NCI-H1436 treated with DMSO at 0.1 percent for 48 hours (cell line): ENCODE measurements around the gene CPNE4.
"Not testable (repeated sequence)": the region's sequence is repeated elsewhere in the genome, so short reads cannot be mapped to it uniquely, and the experiment has no call there.

ENCODE experiments used
- DNase-seq: peaks from one replicate; lab custom pipeline; 2025; lab: John Stamatoyannopoulos, UW

Gene CPNE4

GRCh38 chr3:131535131-131535530, 499.7 kb downstream of the CPNE4 start:
- no peak for DNase-seq

GRCh38 chr3:131532645-131533044, 502.2 kb downstream of the CPNE4 start:
- DNase-seq: no peak

- no peak for DNase-seq
Observed at GRCh38 chr3:131530843-131531242, 504.0 kb downstream of the CPNE4 start.

GRCh38 chr3:131530388-131530787, 504.4 kb downstream of the CPNE4 start:
- DNase-seq: no peak

GRCh38 chr3:131526801-131527347, 507.9 kb downstream of the CPNE4 start:
- DNase-seq: no peak

- DNase-seq: no peak
Observed at GRCh38 chr3:131518680-131519079, 516.1 kb downstream of the CPNE4 start.

- no peak for DNase-seq
Observed at GRCh38 chr3:131505421-131505820, 529.4 kb downstream of the CPNE4 start.

- no peak for DNase-seq
Observed at GRCh38 chr3:131503320-131503635, 531.5 kb downstream of the CPNE4 start.

- peak; percentile 34 for DNase-seq
Observed at GRCh38 chr3:131502530-131503319, 532.1 kb downstream of the CPNE4 start, which contains the start of gene MRPL3. TSS of gene MRPL3 (minus strand) at chr3:131502971. CDS start at chr3:131502821, 150 bp downstream.

- no peak for DNase-seq
Observed at GRCh38 chr3:131501949-131502348, 532.9 kb downstream of the CPNE4 start.

GRCh38 chr3:131494706-131495105, 540.1 kb downstream of the CPNE4 start:
- DNase-seq: no peak

GRCh38 chr3:131491775-131492174, 543.0 kb downstream of the CPNE4 start:
- no peak for DNase-seq

GRCh38 chr3:131491084-131491483, 543.7 kb downstream of the CPNE4 start:
- no peak for DNase-seq

- not testable (repeated sequence) for DNase-seq
Observed at GRCh38 chr3:131486545-131486944, 548.3 kb downstream of the CPNE4 start.

GRCh38 chr3:131485119-131485518, 549.7 kb downstream of the CPNE4 start:
- no peak for DNase-seq

GRCh38 chr3:131484496-131485111, 550.2 kb downstream of the CPNE4 start:
- DNase-seq: no peak
